Central memory CD4-positive, alpha-beta T cell (primary cell): ENCODE measurements around the gene ME1.
"Not testable (repeated sequence)": the region's sequence is repeated elsewhere in the genome, so short reads cannot be mapped to it uniquely, and the experiment has no call there.

ENCODE experiments used
- DNase-seq: peaks from one replicate; pipeline ENCODE4 v3.0.0; 2022

Gene ME1

GRCh38 chr6:83352424-83353061 is 78.3 kb downstream of the ME1 start:
- DNase-seq, result no peak

GRCh38 chr6:83343121-83343520 is 87.7 kb downstream of the ME1 start:
- no peak for DNase-seq

GRCh38 chr6:83341765-83342164 is 89.1 kb downstream of the ME1 start:
- no peak for DNase-seq

GRCh38 chr6:83333916-83334315 is 96.9 kb downstream of the ME1 start:
- DNase-seq, result not testable (repeated sequence)

DNA sequence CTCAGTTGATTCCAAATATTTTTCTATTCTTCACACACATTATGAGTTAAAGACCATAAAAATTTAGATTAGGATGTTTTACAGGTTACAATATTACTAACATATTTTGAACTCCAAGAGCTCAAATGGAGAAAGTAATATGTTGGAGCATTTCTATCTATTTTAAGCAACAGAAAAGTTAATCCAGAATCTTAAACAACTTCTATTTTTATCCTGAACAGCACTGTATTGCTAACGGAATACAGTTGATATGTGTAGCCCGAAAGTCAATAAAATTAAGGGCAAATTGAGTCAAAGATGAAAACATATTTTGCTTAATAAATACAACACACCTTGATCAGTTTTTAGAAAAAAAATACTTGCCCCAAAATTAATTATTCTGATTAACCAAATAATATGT is 97.4 kb downstream of the ME1 start:
- DNase-seq, result no peak

DNA sequence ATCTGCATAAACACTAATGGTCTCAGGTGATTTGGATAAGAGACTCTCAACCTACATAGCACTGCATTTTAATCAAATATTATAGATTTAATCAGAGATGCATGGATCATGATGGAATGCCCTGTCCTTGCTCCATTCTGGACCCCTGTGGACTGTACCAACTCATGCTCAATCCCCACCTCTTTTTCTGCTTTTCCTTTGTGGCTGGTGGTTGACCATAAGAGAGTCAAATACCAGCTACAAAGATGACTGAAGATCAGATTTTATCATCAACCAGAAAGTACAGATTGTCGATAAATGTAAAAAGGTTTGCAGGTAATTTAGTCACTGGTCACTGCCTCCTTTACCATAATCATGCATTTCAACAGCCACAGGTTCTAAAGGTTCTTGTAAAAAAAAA is 116.2 kb downstream of the ME1 start:
- DNase-seq, result no peak

- DNase-seq, result no peak
These were observed 117.0 kb downstream of the ME1 start for GRCh38 chr6:83313882-83314281.

GRCh38 chr6:83311231-83311630 is 119.6 kb downstream of the ME1 start:
- no peak for DNase-seq

- DNase-seq, result no peak
These were observed 120.8 kb downstream of the ME1 start for GRCh38 chr6:83310046-83310445.

GRCh38 chr6:83309344-83309743 is 121.5 kb downstream of the ME1 start:
- no peak for DNase-seq

DNA sequence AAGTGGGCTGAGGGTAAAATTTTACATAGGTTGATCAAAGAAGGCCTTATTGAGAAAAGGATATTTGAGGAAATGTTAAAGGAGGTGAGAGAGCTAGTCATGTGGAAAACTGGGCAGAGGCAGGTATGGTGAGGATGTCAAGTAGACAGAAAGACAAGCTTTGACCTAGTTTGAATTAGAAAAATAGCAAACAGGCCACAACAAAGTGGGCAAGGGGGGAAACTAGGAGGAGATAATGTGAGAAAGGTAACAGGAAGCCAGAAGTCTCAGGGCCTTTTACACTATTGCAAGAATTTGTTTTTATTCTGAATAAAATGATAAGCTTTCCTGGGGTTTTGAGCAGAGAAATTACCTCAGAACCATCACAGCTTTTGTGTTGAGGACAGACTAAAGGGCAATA is 122.0 kb downstream of the ME1 start:
- peak; percentile 14 for DNase-seq

- DNase-seq, result no peak
These were observed 123.0 kb downstream of the ME1 start for GRCh38 chr6:83307849-83308248.

- no peak for DNase-seq
These were observed 127.4 kb downstream of the ME1 start for GRCh38 chr6:83303426-83303825.

DNA sequence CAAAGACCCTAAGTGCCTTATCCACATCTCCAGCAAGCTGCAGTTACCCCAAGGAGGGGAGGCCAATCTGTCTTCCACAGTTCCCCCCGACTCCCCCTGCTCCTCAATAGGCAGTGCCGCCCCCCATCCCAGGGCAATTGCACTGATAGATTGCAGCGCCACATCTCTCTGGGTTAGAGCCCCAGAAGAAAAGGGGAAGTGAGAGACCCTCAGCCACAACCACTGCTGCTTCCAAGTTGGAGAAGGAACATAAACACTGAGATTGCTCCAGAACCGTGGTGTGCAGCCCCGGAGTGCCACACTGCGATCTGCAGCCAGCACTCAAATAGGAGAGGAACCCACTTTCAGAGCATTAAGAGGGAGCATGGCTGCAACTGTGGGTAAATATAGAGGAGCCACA is 136.2 kb downstream of the ME1 start:
- no peak for DNase-seq

DNA sequence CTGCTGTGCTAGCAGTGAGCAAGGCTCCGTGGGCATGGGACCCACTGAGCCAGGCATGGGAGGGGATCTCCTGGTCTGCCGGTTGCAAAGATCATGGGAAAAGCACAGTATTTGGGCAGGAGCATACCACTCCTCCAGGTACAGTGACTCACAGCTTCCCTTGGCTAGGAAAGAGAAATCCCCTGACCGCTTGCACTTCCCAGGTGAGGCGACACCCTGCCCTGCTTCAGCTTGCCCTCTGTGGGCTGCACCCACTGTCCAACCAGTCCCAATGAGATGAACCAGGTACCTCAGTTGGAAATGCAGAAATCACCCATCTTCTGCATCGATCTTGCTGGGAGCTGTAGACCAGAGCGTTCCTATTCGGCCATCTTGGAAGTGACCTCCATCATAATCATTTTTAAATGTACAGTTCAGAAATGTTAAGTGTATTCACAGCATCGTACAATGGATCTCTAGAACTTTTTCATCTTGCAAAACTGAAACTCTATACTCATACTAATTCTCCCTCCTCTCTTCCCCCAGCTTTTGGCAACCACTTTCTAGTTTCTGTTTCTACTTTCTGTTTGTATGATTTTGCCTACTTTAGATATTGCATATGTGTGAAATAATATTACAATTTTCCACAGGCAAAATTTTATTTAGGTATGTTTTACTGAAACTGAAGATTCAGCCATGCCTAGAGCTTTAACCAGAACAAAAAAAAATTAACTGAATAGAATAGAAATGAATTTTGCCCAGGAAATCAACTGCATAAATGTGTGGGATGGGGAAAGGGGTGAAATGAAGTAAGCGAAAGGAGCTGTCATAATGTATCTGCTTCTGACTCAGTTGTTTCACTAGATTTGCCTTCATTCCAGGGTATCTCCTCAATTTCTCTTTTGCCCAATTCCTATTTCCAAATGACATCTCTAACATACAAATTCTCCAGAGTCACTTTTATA is 137.7 kb downstream of the ME1 start:
- no peak for DNase-seq

GRCh38 chr6:83287298-83287697 is 143.6 kb downstream of the ME1 start:
- not testable (repeated sequence) for DNase-seq

- no peak for DNase-seq
These were observed 144.9 kb downstream of the ME1 start for GRCh38 chr6:83285917-83286316.

GRCh38 chr6:83273596-83273995 is 157.3 kb downstream of the ME1 start:
- no peak for DNase-seq

DNA sequence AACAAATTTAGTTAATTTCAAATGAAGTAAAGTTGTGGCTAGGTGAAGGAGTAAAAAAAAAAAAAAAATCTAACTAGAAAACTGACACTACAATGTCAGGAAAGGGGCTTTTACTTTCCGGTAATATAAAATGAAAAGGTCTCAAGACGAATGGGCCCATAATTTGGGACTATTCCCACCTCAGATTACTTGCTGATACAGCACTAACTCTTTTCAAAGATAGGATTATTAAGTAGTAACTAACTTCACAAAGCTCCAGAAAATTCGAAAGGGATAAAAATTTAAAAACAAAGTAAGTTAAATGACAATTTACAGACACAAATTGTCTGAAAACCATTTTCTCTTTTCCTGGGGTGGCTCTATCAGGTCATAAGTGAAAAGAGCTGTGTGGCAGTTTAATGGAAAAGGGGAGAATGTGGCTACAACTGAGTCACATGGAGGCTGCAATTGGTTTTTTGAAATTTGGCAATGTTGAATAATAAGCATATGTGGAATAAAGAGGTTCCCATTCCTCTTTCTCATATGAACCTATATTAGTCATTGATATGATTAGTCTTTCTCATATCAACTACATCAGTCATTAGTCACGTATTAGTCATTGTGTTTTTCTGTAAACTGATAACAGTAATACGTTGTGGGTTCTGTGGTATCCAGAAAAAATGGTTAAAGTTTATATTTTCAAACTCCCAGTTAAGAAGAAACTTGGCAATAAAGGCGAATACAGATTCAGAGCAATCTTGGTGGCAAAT is 159.7 kb downstream of the ME1 start:
- no peak for DNase-seq

- DNase-seq, result no peak
These were observed 165.5 kb downstream of the ME1 start for GRCh38 chr6:83265384-83265783.

- no peak for DNase-seq
These were observed 170.3 kb downstream of the ME1 start for GRCh38 chr6:83260577-83260976.

- no peak for DNase-seq
These were observed 172.3 kb downstream of the ME1 start for GRCh38 chr6:83258517-83258916.

GRCh38 chr6:83257791-83258190 is 173.1 kb downstream of the ME1 start:
- DNase-seq, result no peak

- not testable (repeated sequence) for DNase-seq
These were observed 174.1 kb downstream of the ME1 start for GRCh38 chr6:83256719-83257118.
